HCT116 (cell line): ENCODE data around the gene GLT6D1. TPM values are rescaled to one million over a fixed set of nuclear protein-coding genes. Genes with fewer than 3 reads are reported as not detected.

Experiments
- ATAC-seq: fragments of 200-7000 bp; cut with Tn5 transposase; 2 replicates; pipeline ENCODE4 v1.9.1; 2020; ENCODE audit warnings: mild to moderate bottlenecking, moderate library complexity
- BruUV-seq: library from RNA; stranded (reverse); fragments of 400-500 nt; replicated peaks from 2 replicates; lab custom pipeline; 2021; lab: Mats Ljungman, UMichigan
- CTCF ChIA-PET: fragments of 300-600 bp; sonication (Branson Sonifier 250); formaldehyde crosslinking; loops from one replicate; lab custom pipeline; 2021; ENCODE audit warnings: antibody characterized with exemption; lab: Charles Lee
- POLR2A ChIA-PET: fragments of 300-600, 350-600 bp; sonication (Branson Sonifier 250); formaldehyde crosslinking; loops from one replicate; lab custom pipeline; 2021; ENCODE audit warnings: antibody characterized with exemption; lab: Charles Lee
- RAD21 ChIA-PET, 2 experiments: fragments of 300-600 bp; sonication (Branson Sonifier 250); formaldehyde crosslinking; loops; one replicate each; lab custom pipeline; 2023; ENCODE audit warnings: low total read pairs in 2 of 2; ENCODE audit not compliant: uncharacterized antibody in 2 of 2, unreplicated experiment in 2 of 2, low non-redundant PET in 1 of 2; lab: Charles Lee
- DNase-seq: peaks from one replicate; pipeline ENCODE4 v3.0.0-alpha.2; 2010; ENCODE audit warnings: low read depth, low spot score
- H2AFZ ChIP-seq: fragments of 200-600 bp; shearing (Covaris generic), sonication (generic); 2 replicates; pipeline ENCODE4 v1.6.1; 2017; ENCODE audit warnings: low read depth, mixed run types, mixed read lengths, antibody characterized with exemption, low read length; ENCODE audit not compliant: poor library complexity, severe bottlenecking
- H3K27ac ChIP-seq: 2 replicates; pipeline ENCODE4 v1.5.1; 2012; ENCODE audit warnings: low read depth, low read length
- H3K27me3 ChIP-seq: fragments of 200-600 bp; sonication (generic); 2 replicates; pipeline ENCODE4 v1.6.1; 2016; ENCODE audit warnings: mixed run types, low read length, mixed read lengths; ENCODE audit not compliant: insufficient read depth
- H3K36me3 ChIP-seq, 2 experiments: fragments of 200-500 bp in 1 of 2; fragments of 200-600 bp in 1 of 2; sonication (Bioruptor generic) in 1 of 2; sonication (generic) in 1 of 2; 2 replicates each; pipeline versions ENCODE4 v1.5.1 to v1.6.1; 2014 to 2016; ENCODE audit warnings: low read length in 2 of 2, inconsistent platforms in 1 of 2, mixed read lengths in 1 of 2, mixed run types in 1 of 2; ENCODE audit not compliant: insufficient read depth in 2 of 2, control insufficient read depth in 1 of 2
- H3K4me1 ChIP-seq, 2 experiments: fragments of 200-600 bp in 1 of 2; sonication (generic) in 1 of 2; 2 replicates each; pipeline versions ENCODE4 v1.5.1 to v1.6.1; 2012 to 2017; ENCODE audit warnings: low read length in 2 of 2, inconsistent platforms in 1 of 2, mild to moderate bottlenecking in 1 of 2, mixed read lengths in 1 of 2, mixed run types in 1 of 2, moderate library complexity in 1 of 2; ENCODE audit not compliant: insufficient read depth in 2 of 2, control insufficient read depth in 1 of 2
- H3K4me2 ChIP-seq: fragments of 200-600 bp; sonication (generic); 2 replicates; pipeline ENCODE4 v1.6.1; 2017; ENCODE audit warnings: mixed run types, low read length, mixed read lengths
- H3K4me3 ChIP-seq, 2 experiments: fragments of 200-600 bp in 1 of 2; sonication (generic) in 1 of 2; replicated peaks in 1 of 2; 2 replicates each; pipeline ENCODE4 v1.5.1; 2011 to 2016; ENCODE audit warnings: low read length in 2 of 2, control low read depth in 1 of 2, low read depth in 1 of 2, mild to moderate bottlenecking in 1 of 2, mixed read lengths in 1 of 2, mixed run types in 1 of 2
- H3K79me2 ChIP-seq: fragments of 200-600 bp; sonication (generic); 2 replicates; pipeline ENCODE4 v1.6.1; 2017; ENCODE audit warnings: mild to moderate bottlenecking, mixed run types, low read length, moderate library complexity, mixed read lengths; ENCODE audit not compliant: insufficient read depth
- H3K9ac ChIP-seq: fragments of 200-600 bp; sonication (generic); 2 replicates; pipeline ENCODE4 v1.6.1; 2016; ENCODE audit warnings: low read length, mixed read lengths
- H3K9me2 ChIP-seq: fragments of 200-600 bp; sonication (generic), shearing (Covaris generic); 2 replicates; pipeline ENCODE4 v1.6.1; 2017; ENCODE audit warnings: mixed run types, mild to moderate bottlenecking, moderate library complexity; ENCODE audit not compliant: insufficient read depth
- H3K9me3 ChIP-seq, 2 experiments: fragments of 200-500 bp in 1 of 2; fragments of 200-600 bp in 1 of 2; sonication (Bioruptor generic) in 1 of 2; sonication (generic) in 1 of 2; 2 replicates each; pipeline ENCODE4 v1.6.1; 2014 to 2017; ENCODE audit warnings: low read length in 2 of 2, mixed read lengths in 2 of 2, inconsistent platforms in 1 of 2, low read depth in 1 of 2, mild to moderate bottlenecking in 1 of 2, mixed run types in 1 of 2, moderate library complexity in 1 of 2; ENCODE audit not compliant: control insufficient read depth in 1 of 2, insufficient read depth in 1 of 2
- H4K20me1 ChIP-seq: fragments of 200-600 bp; sonication (generic), shearing (Covaris generic); 2 replicates; pipeline ENCODE4 v1.6.1; 2017; ENCODE audit warnings: mixed run types, mild to moderate bottlenecking, moderate library complexity; ENCODE audit not compliant: insufficient read depth
- CEBPB ChIP-seq: IDR thresholded peaks from 2 replicates; pipeline ENCODE4 v1.6.1; 2012; ENCODE audit warnings: low read depth
- CTCF ChIP-seq, 3 experiments: fragments of 200-600 bp in 1 of 3; sonication (generic) in 1 of 3; IDR thresholded peaks in 2 of 3; conservative IDR thresholded peaks in 1 of 3; 2 replicates each; pipeline ENCODE4 v1.5.1; 2012 to 2017; ENCODE audit warnings: low read depth in 2 of 3, low read length in 2 of 3, antibody characterized with exemption in 1 of 3, borderline replicate concordance in 1 of 3, control low read depth in 1 of 3, mild to moderate bottlenecking in 1 of 3, mixed read lengths in 1 of 3, mixed run types in 1 of 3, moderate library complexity in 1 of 3; ENCODE audit not compliant: insufficient read depth in 1 of 3
- EGR1 ChIP-seq: IDR thresholded peaks from 2 replicates; pipeline ENCODE4 v1.6.1; 2012; ENCODE audit warnings: low read depth
- ELF1 ChIP-seq: IDR thresholded peaks from 2 replicates; pipeline ENCODE4 v1.6.1; 2012; ENCODE audit warnings: low read depth, borderline replicate concordance
- EZH2phosphoT487 ChIP-seq: fragments of 200-600 bp; IDR thresholded peaks from 2 replicates; pipeline ENCODE4 v1.6.1; 2018; ENCODE audit warnings: antibody characterized with exemption, borderline replicate concordance
- JUND ChIP-seq: IDR thresholded peaks from 2 replicates; pipeline ENCODE4 v1.6.1; 2012
- POLR2A ChIP-seq: IDR thresholded peaks from 2 replicates; pipeline ENCODE4 v1.7.0; 2011; ENCODE audit warnings: borderline replicate concordance; ENCODE audit not compliant: insufficient read depth, insufficient read length; ENCODE audit errors: extremely low read depth
- POLR2AphosphoS5 ChIP-seq: IDR thresholded peaks from 2 replicates; pipeline ENCODE4 v1.6.1; 2011; ENCODE audit warnings: mild to moderate bottlenecking, low read depth, low read length, moderate library complexity
- RAD21 ChIP-seq: IDR thresholded peaks from 2 replicates; pipeline ENCODE4 v1.6.1; 2012; ENCODE audit warnings: low read depth, mild to moderate bottlenecking
- REST ChIP-seq: IDR thresholded peaks from 2 replicates; pipeline ENCODE4 v1.6.1; 2012; ENCODE audit warnings: low read depth
- SIN3A ChIP-seq: IDR thresholded peaks from 2 replicates; pipeline ENCODE4 v1.6.1; 2012; ENCODE audit warnings: low read depth
- SP1 ChIP-seq: IDR thresholded peaks from 2 replicates; pipeline ENCODE4 v1.6.1; 2012; ENCODE audit warnings: low read depth
- SRF ChIP-seq: IDR thresholded peaks from 2 replicates; pipeline ENCODE4 v1.6.1; 2012; ENCODE audit warnings: low read depth
- TCF7L2 ChIP-seq: IDR thresholded peaks from 2 replicates; pipeline ENCODE4 v1.7.0; 2011; ENCODE audit warnings: borderline replicate concordance, inconsistent platforms; ENCODE audit not compliant: insufficient read depth, insufficient read length; ENCODE audit errors: extremely low read depth
- ZBTB33 ChIP-seq: IDR thresholded peaks from 2 replicates; pipeline ENCODE4 v1.6.1; 2011; ENCODE audit warnings: mild to moderate bottlenecking, low read length, moderate library complexity; ENCODE audit not compliant: insufficient replicate concordance; ENCODE audit errors: extremely low read depth
- ZFX ChIP-seq: fragments of 450-650 bp; IDR thresholded peaks from 2 replicates; pipeline ENCODE4 v1.6.1; 2017
- intact Hi-C: fragments of 100-400 bp; cut with micrococcal nuclease; formaldehyde crosslinking; loops from 2 replicates; pipeline ENCODE4 v1.10.0; 2022
- total RNA-seq: library from RNA; stranded (reverse); gene quantifications from one replicate; pipeline ENCODE4 v1.2.1, GENCODE V29; 2021; ENCODE audit not compliant: unreplicated experiment

The GLT6D1 gene
- total RNA-seq, 1 experiment from 2014 or later = not detected

GRCh38 chr9:135657416-135657815 lies 18.1 kb upstream of the GLT6D1 start:
- H3K4me1 ChIP-seq = no peaks in the 10 kb centered on the region
- intact Hi-C loops = no loop called here
- no peak for DNase-seq
- no peak overlapping the region for H3K9ac ChIP-seq
- TF ChIP-seq EGR1 (no peak), CEBPB (no peak), ZFX (no peak), POLR2AphosphoS5 (no peak), TCF7L2 (no peak), ELF1 (no peak), SRF (no peak), SP1 (no peak), EZH2phosphoT487 (no peak), JUND (no peak), SIN3A (no peak), POLR2A (no peak), CTCF (IDR thresholded peaks at IDR 0.05 in 2 of 3, conservative IDR thresholded peaks at IDR 0.05 in 1 of 3; ENCODE audit: borderline replicate concordance in 1 of 3, insufficient read depth in 1 of 3, low read depth in 2 of 3, low read length in 2 of 3) (no peak), REST (no peak), ZBTB33 (no peak), RAD21 (no peak)
- TF ChIP-seq, all 23 proteins: peak for 0
- ChIA-PET POLR2A (no interaction called here), CTCF (no interaction called here), RAD21 (no interaction called here)
- Histone ChIP-seq H3K4me2 (no peak overlapping the region), H3K9me3 (no peaks in the 10 kb centered on the region), H3K9me2 (no peaks in the 10 kb centered on the region), H3K4me3 (no peak overlapping the region), H3K27ac (no peak overlapping the region), H3K27me3 (no peaks in the 10 kb centered on the region), H4K20me1 (no peaks in the 10 kb centered on the region), H2AFZ (no peak overlapping the region), H3K79me2 (no peaks in the 10 kb centered on the region), H3K36me3 (no peaks in the 10 kb centered on the region)
- no peak for ATAC-seq
- BruUV-seq = no TSS peak
